GM03348 (cell line): ENCODE measurements around the gene AVP.
"Not testable (repeated sequence)": the region's sequence is repeated elsewhere in the genome, so short reads cannot be mapped to it uniquely, and the experiment has no call there.

Source experiments
- DNase-seq: peaks from one replicate; pipeline ENCODE4 v3.0.0; 2012; ENCODE audit warnings: low spot score

AVP gene

GRCh38 chr20:3084283-3084985, at the start of gene AVP:
AVP (minus strand) TSS chr20:3084724; CDS start chr20:3084674, 50 bp downstream.
- DNase-seq: no peak

GRCh38 chr20:3134151-3134550, 49.6 kb upstream of the AVP start:
- DNase-seq: no peak

GRCh38 chr20:3133155-3133554, 48.6 kb upstream of the AVP start:
- DNase-seq: no peak

- DNase-seq: no peak
These were observed 45.6 kb upstream of the AVP start for GRCh38 chr20:3130051-3130600.

GRCh38 chr20:3129094-3129493, 44.6 kb upstream of the AVP start:
- no peak for DNase-seq

- no peak for DNase-seq
These were observed 43.9 kb upstream of the AVP start for GRCh38 chr20:3128275-3128984.

- DNase-seq: no peak
These were observed 42.0 kb upstream of the AVP start for GRCh38 chr20:3126527-3126859.

GRCh38 chr20:3125776-3126526, 41.4 kb upstream of the AVP start:
- not testable (repeated sequence) for DNase-seq

GRCh38 chr20:3124773-3125560, 40.4 kb upstream of the AVP start:
- DNase-seq: not testable (repeated sequence)

GRCh38 chr20:3124163-3124562, 39.6 kb upstream of the AVP start:
- DNase-seq: not testable (repeated sequence)

- DNase-seq: no peak
These were observed 39.0 kb upstream of the AVP start for GRCh38 chr20:3123542-3123941.

GRCh38 chr20:3121955-3122610, 37.6 kb upstream of the AVP start:
- DNase-seq: no peak

- DNase-seq: no peak
These were observed 36.9 kb upstream of the AVP start for GRCh38 chr20:3121271-3121911.

GRCh38 chr20:3119044-3119443, 34.5 kb upstream of the AVP start:
- DNase-seq: no peak

- DNase-seq: peak; percentile 75
These were observed 33.4 kb upstream of the AVP start for GRCh38 chr20:3117839-3118379.

GRCh38 chr20:3116341-3116740, 31.8 kb upstream of the AVP start:
- no peak for DNase-seq

GRCh38 chr20:3115190-3116107, 30.9 kb upstream of the AVP start:
- peak; percentile 91 for DNase-seq

GRCh38 chr20:3111995-3112394, 27.5 kb upstream of the AVP start:
- DNase-seq: no peak

- no peak for DNase-seq
These were observed 27.0 kb upstream of the AVP start for GRCh38 chr20:3111507-3111906.
